ENCODE data around the gene GPR107. TPM values are rescaled to one million over a fixed set of nuclear protein-coding genes. Genes with fewer than 3 reads are reported as not detected.
A peak's percentile ranks its signal among the peaks of the same experiment; 100 is the strongest.

Gene GPR107
- total RNA-seq, 1 experiment from 2014 or later: 47.1 TPM

DNA sequence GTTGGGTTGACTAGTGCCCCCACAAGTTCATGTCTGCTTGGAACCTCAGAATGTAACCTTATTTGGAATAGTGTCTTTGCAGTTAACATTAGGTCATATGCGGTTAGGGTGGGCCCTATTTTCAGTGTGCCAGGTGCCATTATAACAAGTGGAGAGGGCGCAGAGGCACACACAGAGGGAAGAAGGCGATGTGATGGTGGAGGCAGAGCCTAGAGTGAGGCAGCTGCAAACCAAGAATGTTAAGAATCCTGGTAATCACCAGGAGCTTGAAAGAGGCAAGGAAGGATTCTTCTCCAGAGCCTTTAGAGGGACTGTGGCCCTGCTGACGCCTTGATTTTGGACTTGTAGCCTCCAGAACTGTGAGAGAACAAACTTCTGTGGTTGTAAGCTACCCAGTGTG lies 10.9 kb downstream of the GPR107 start:
- H3K9me3 ChIP-seq (ENCODE audit: low read depth, low read length, poor library complexity, severe bottlenecking): no peaks in the 10 kb centered on the region
- POLR2A ChIA-PET (ENCODE audit: low non-redundant PET): interaction anchor here (0.6 kb wide), 1 partner anchor 140 kb away, joined by 3 read pairs; no protein-coding TSS in a partner anchor
- no peak for TF ChIP-seq EZH2 (IDR thresholded peaks at IDR 0.05; ENCODE audit: borderline replicate concordance, low read depth, low read length, poor library complexity, severe bottlenecking)
- TF ChIP-seq CTCF (conservative IDR thresholded peaks at IDR 0.05; ENCODE audit: low read depth, low read length): no peak

GRCh38 chr9:130069048-130069447 lies 15.3 kb downstream of the GPR107 start:
- ChIA-PET CTCF (no interaction called here), POLR2A (ENCODE audit: low non-redundant PET) (no interaction called here)
- intact Hi-C loops (cut with micrococcal nuclease; ENCODE audit: unreplicated experiment): no loop called here
- Histone ChIP-seq H3K27me3 (replicated peaks; ENCODE audit: insufficient read depth, low read depth, low read length, poor library complexity) (no peaks in the 10 kb centered on the region), H3K9me3 (ENCODE audit: low read depth, low read length, poor library complexity, severe bottlenecking) (no peaks in the 10 kb centered on the region), H3K4me3 (ENCODE audit: low read depth, low read length, poor library complexity, severe bottlenecking) (no peak overlapping the region), H3K36me3 (ENCODE audit: insufficient read depth, low read length, poor library complexity, severe bottlenecking) (no peaks in the 10 kb centered on the region), H3K4me1 (ENCODE audit: insufficient read depth, low read length, poor library complexity, severe bottlenecking) (peaks cover 28% of the 10 kb centered on the region), H3K27ac (ENCODE audit: low read depth, low read length, poor library complexity, severe bottlenecking) (peak overlapping the region; percentile 3)
- TF ChIP-seq EZH2 (IDR thresholded peaks at IDR 0.05; ENCODE audit: borderline replicate concordance, low read depth, low read length, poor library complexity, severe bottlenecking) (no peak), CTCF (conservative IDR thresholded peaks at IDR 0.05; ENCODE audit: low read depth, low read length) (no peak)
- no TSS peak for BruUV-seq (replicated peaks)
- DNase-seq (ENCODE audit: low spot score): no peak

More for the DNA sequence above, 10.9 kb downstream of the GPR107 start:
- intact Hi-C loops (cut with micrococcal nuclease; ENCODE audit: unreplicated experiment): no loop called here
- no TSS peak for BruUV-seq (replicated peaks)
- no peak overlapping the region for H3K27ac ChIP-seq (ENCODE audit: low read depth, low read length, poor library complexity, severe bottlenecking)
- peaks cover 14% of the 10 kb centered on the region for H3K4me1 ChIP-seq (ENCODE audit: insufficient read depth, low read length, poor library complexity, severe bottlenecking)
- no peak for DNase-seq (ENCODE audit: low spot score)
- CTCF ChIA-PET: no interaction called here
- no peak overlapping the region for H3K4me3 ChIP-seq (ENCODE audit: low read depth, low read length, poor library complexity, severe bottlenecking)
- no peaks in the 10 kb centered on the region for H3K27me3 ChIP-seq (replicated peaks; ENCODE audit: insufficient read depth, low read depth, low read length, poor library complexity)
- no peaks in the 10 kb centered on the region for H3K36me3 ChIP-seq (ENCODE audit: insufficient read depth, low read length, poor library complexity, severe bottlenecking)

GRCh38 chr9:130072515-130073235 lies 19.0 kb downstream of the GPR107 start:
- no peak for DNase-seq (ENCODE audit: low spot score)
- no peaks in the 10 kb centered on the region for H3K27me3 ChIP-seq (replicated peaks; ENCODE audit: insufficient read depth, low read depth, low read length, poor library complexity)

More at GRCh38 chr9:130072515-130073235, 19.0 kb downstream of the GPR107 start:
- ChIA-PET CTCF (no interaction called here), POLR2A (ENCODE audit: low non-redundant PET) (no interaction called here)
- Histone ChIP-seq H3K4me1 (ENCODE audit: insufficient read depth, low read length, poor library complexity, severe bottlenecking) (peaks cover 28% of the 10 kb centered on the region), H3K36me3 (ENCODE audit: insufficient read depth, low read length, poor library complexity, severe bottlenecking) (peaks cover 15% of the 10 kb centered on the region), H3K9me3 (ENCODE audit: low read depth, low read length, poor library complexity, severe bottlenecking) (no peaks in the 10 kb centered on the region), H3K4me3 (ENCODE audit: low read depth, low read length, poor library complexity, severe bottlenecking) (no peak overlapping the region), H3K27ac (ENCODE audit: low read depth, low read length, poor library complexity, severe bottlenecking) (peak overlapping the region; percentile 54)
- no TSS peak for BruUV-seq (replicated peaks)
- TF ChIP-seq EZH2 (IDR thresholded peaks at IDR 0.05; ENCODE audit: borderline replicate concordance, low read depth, low read length, poor library complexity, severe bottlenecking) (no peak), CTCF (conservative IDR thresholded peaks at IDR 0.05; ENCODE audit: low read depth, low read length) (no peak)
- intact Hi-C loops (cut with micrococcal nuclease; ENCODE audit: unreplicated experiment): no loop called here
